ENCODE data around the gene ARMC6.
"Not testable (repeated sequence)": the region's sequence is repeated elsewhere in the genome, so short reads cannot be mapped to it uniquely, and the experiment has no call there.

GRCh38 chr19:19023376-19023775 lies 10.0 kb upstream of the ARMC6 start:
- not testable (repeated sequence) for TF ChIP-seq CTCF (IDR thresholded peaks at IDR 0.05; ENCODE audit: low read length); EZH2phosphoT487 (IDR thresholded peaks at IDR 0.05; ENCODE audit: low read length); EZH2 (optimal IDR thresholded peaks at IDR 0.05; ENCODE audit: low read depth, low read length)

All from MM.1S (cell line).